GM19043 (cell line): ENCODE results near the gene TNFAIP8L1.

Experiments
- ATAC-seq: cut with Tn5 transposase; IDR thresholded peaks from one replicate; pipeline ENCODE4 v1.9.1; 2021; ENCODE audit warnings: low read depth; ENCODE audit not compliant: unreplicated experiment

The TNFAIP8L1 gene

GRCh38 chr19:4647676-4648644 is 8.6 kb downstream of the TNFAIP8L1 start:
- ATAC-seq, result no peak

DNA sequence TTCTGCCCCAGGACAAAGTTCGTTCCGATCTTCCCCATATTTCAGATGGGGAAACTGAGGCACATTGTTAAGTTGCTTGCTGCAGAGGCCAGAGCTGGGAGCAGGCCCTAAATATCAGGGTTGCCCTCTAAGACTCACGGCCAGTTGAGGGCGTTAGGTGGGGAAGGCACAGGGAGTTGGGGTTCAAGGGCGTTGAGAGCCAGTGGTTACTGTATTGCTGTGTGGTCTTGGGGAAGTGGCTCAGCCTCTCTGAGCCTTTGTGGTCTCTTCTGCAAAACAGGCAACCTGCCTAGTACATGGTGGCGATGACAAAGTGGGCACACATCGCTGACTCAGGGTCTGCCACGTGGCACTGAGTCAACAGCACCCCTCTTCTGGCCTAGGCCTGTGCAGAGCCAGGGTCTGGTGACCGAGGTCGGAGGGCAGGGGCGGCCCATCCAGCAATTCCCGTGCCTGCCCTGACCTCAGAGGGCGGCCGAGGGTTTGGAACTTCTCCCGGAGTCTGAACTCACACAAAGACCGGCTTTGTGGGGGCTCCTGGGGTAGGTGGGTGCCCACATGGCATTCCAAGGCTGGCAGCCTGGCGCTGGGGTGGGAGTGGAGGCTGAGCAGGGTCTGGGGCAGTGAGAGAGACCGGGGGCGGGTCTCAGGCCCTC is 10.2 kb downstream of the TNFAIP8L1 start:
- ATAC-seq, result no peak

- ATAC-seq, result no peak
Observed at GRCh38 chr19:4650159-4650558, 10.8 kb downstream of the TNFAIP8L1 start.

- no peak for ATAC-seq
Observed at GRCh38 chr19:4652075-4652474, 12.8 kb downstream of the TNFAIP8L1 start.

DNA sequence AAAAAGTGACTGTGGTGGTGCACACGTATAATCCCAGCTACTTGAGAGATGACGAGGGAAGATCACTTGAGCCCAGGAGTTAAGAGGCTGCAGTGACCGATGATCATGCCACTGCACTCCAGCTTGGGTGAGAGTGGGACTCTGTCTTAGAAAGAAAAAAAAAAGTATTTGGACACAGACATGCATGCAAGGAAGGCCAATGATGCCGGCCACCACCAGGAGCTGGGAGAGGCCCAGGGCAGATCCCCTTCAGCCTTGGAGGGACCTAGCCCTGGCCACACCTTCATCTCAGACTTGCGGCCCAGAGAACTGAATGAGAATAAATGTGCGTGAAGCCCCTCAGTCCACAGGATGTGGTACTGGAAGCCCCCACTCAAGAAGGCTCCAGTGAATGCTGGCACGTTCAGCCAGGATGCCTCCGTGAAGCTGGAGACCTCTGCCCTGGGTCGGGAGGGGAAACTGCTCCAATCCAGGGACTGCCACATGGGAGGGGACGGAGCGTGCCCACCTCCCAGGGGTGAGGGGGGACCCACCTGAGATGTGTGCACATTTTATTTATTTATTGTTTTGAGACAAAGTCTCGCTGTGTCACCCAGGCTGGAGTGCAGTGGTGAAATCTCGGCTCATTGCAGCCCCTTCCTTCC is 14.6 kb downstream of the TNFAIP8L1 start:
- no peak for ATAC-seq

DNA sequence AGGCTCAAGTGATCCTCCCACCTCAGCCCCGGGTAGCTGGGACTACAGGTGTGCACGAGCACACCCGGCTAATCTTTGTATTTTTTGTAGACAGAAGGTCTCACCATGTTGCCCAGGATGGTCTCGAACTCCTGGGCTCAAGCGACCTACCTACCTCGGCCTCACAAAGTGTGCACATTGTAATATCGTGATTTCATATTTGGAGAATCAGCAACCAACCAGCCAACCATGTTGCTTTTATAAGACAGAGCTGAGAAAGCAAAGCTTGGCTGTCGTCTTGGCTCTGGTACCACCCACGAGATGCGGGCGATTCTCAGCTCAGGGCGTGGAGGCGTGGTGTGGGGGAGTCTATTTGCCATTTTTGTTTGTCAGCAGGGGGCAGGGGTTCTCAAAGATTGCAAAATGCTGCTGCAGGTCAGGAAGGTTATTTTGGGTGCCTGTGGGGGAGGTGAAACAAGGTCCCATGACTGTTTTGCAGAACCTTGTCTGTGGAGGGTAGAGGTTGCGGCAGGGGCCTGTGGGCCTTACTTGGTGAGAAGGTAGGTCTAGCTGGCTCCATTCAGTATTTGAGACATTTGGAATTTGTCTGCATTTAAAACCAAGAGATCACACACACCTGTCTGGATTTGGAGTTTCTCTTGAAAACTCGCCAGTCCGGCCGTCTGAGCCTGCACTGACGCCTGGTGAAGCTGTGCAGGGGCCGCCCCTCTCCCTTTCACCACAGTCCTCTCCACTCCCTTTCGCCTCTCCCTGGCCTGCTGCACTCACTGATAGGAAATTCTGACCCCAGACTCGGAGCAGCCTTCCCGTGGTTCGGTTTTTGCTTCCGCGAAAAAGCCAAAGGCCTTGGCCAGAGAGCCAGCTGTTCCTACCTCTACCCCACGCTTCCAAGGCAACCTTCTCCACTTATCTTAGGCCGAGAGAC is 15.4 kb downstream of the TNFAIP8L1 start:
- ATAC-seq, result no peak

DNA sequence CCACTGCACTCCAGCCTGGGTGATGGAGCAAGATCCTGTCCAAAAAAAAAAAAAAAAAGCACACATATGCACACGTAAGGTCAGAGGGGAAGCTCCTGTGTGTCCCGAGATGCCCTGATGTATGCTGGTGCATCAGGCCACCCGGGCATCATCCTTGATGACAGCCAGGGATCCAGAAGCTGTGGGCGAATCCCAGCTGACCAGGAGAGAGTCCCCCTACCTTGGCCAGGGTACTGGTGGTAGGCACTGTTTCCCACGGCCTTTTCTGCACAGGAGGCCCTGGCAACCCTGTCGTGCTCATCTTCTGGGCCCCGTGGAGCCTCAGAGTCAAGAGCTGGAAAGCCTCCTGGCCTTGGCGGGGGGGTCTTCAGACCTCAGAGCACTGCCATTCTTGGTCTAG is 16.8 kb downstream of the TNFAIP8L1 start:
- ATAC-seq, result no peak

DNA sequence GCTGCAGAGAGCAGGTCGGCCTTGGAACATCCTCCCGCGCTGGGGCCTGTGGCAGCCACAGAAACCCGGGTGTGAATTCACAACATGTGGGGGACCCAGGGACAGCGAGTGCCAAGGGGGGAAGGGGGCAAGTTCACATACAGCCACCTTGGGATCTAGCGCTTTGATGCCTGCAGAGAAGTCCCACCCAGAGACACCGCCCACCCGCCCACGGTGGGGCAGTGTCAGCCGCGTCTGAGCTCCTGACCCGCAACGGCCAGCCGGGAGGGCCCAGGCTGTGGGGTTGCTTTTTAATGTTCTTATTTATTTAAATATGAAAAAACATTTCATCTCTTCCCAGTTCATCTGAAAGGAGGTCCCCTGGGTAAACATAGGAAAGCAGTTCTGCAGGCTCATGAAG is 17.9 kb downstream of the TNFAIP8L1 start:
- no peak for ATAC-seq

- no peak for ATAC-seq
Observed at GRCh38 chr19:4657835-4658234, 18.5 kb downstream of the TNFAIP8L1 start.

DNA sequence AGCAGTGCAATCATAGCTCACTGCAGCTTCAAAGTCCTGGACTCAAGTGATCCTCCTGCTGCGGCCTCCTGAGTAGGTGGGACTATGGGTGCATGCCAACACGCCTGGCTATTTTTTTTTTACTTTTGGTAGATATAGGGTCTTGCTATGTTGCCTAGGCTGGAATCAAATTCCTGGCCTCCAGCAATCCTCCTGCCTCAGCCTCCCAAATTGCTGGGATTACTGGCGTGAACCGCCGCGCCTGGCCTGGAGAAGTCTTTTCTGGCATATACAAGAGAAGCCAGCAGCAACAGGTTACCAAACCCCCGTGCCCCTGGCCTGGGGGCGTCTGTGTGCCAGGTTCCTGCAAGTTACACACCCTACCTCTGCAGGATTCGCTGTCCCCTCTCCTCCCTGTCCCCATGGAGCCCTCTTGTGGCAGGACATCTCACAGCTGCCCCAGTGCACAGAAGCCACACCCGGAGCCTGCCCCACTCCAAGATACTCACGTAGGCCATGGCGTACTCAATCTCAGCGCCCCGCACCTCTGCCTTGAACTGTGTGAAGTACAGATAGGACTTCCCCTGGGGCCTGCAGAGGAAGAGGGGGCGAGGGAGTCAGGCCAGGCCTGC is 21.0 kb downstream of the TNFAIP8L1 start:
- ATAC-seq, result no peak

DNA sequence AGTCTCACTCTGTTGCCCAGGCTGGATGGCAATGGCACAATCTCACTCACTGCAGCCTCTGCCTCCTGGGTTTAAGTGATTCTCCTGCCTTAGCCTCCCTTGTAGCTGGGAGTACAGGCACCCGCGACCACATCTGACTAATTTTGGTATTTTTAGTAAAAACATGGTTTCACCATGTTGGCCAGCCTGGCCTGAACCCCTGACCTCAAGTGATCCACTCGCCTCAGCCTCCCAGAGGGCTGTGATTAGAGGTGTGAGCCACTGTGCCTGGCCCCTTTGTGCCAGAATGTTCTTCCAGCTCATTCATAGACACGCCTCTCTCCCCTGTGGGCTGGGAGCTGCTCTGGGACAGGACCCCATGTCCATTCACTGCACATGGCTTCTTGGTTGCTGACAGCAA is 21.7 kb downstream of the TNFAIP8L1 start:
- ATAC-seq, result no peak

DNA sequence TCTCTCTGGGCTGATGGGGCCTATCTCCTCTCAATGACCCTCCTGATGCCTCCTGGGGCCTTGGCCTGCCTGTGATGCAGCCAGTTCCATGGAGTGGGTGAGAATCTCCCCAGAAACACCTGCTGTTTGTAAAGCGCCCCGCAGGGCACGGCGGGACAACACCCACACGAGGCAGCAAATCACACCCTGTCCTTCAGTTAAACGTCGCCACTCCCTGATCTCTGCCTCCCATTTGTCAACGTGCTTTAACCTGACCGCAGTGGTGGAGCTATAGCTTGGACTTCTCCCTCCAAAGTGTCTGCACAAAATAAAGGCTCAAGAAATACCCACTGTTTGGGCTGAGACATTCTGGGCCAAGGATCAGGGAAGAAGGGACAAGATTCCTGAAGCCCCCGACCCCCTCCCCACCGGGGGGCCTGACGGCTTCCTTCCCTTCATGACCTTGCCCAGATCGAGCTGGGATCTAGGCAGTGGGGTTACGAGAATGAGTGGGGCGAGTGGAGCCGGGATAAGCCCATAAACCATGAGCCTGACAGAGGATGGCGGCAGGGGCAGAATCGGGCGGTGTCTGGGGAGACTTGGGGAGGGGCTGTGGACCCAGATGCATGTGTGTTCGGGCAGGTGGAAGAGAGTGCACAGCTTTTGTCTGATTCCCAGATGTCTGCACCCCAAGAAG is 22.8 kb downstream of the TNFAIP8L1 start:
- ATAC-seq, result no peak

DNA sequence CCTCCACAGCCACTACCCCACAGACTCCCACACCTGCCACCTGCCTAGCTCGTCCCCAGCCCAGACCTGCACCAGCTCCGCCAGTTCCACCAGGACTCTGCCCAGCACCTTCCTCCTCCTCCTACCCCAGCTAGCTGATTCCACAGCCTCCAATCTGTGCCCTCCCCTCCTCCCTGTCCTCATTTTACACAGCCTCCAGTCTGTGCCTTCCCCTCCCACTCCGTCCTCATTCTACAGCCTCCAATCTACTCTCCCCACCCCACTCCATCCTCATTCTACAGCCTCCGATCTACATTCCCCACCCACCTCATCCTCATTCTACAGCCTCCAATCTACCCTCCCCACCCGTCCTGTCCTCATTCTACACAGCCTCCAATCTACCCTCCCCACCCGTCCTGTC is 23.5 kb downstream of the TNFAIP8L1 start:
- ATAC-seq, result no peak

- ATAC-seq, result no peak
Observed at GRCh38 chr19:4664642-4665041, 25.3 kb downstream of the TNFAIP8L1 start.

- ATAC-seq, result no peak
Observed at GRCh38 chr19:4669723-4670480, 30.6 kb downstream of the TNFAIP8L1 start, which contains the start of gene MYDGF. TSS of gene MYDGF (minus strand) at chr19:4670342. CDS start at chr19:4670334, 8 bp downstream.

DNA sequence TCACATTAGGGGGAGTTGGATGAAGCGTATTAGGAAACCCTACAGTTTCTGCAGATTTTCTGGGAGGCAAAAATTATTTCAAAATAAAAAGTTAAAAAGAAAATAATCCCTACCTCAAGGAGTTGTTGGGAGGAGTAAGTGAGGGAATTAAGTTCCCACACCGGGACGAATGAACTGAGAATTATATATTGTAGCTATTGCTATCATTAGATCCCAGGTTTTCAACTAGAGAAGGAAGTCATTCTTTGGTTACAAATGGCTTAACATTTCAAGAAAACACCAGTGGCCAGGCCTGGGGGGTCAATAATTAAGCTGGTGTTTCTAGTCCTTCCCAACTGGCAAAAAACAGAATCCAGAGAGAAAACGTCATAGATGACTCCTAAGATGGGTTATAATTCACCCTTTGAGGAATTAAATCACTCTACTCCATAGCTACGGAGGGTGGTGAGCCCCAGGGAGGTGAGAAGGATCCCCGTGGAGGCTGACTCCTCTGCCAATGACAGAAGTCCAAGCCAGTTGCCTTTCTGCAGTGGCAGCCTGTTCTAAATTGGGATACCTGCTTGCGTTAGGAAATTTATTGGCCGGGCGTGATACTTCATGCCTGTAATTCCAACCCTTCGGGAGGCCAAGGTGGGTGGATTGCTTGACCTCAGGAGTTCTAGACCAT is 32.0 kb downstream of the TNFAIP8L1 start:
- ATAC-seq, result no peak

DNA sequence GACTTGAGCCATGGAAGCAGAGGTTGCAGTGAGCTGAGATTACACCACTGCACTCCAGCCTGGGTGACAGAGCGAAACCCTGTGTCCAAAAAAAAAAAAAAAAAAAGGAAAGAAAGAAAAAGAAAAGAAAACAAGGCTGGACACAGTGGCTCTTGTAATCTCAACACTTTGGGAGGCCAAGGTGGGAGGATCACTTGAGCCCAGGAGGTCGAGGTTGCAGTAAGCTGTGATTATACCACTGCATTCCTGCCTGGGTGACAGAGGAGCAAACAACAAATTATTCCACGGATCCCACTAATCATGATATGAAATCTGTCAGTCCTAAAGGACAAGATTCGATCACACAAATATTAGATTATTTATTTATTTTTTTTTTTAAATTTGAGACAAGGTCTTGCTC is 33.9 kb downstream of the TNFAIP8L1 start:
- no peak for ATAC-seq

DNA sequence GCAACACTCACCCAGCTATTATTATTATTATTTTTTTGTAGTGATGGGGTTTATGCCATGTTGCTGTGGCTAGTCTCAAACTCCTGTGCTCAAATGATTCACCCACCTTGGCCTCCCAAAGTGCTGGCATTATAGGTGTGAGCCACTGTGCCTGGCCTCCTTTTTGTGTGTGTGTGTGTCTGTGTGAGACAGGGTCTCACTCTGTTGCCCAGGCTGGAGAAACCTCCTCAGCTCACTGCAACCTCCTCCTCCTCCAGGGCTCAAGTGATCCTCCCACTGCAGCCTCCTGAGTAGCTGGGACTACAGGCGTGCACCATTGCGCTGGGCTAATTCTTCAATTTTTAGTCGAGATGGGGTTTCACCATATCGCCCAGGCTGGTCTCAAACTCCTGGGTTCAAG is 34.4 kb downstream of the TNFAIP8L1 start:
- no peak for ATAC-seq
